ENCODE results near the gene CACNA1I. TPM values are rescaled to one million over a fixed set of nuclear protein-coding genes. Genes with fewer than 3 reads are reported as not detected.

CACNA1I gene
- total RNA-seq, 2 donors from 2014 or later: 0.33 to 0.52 TPM

DNA sequence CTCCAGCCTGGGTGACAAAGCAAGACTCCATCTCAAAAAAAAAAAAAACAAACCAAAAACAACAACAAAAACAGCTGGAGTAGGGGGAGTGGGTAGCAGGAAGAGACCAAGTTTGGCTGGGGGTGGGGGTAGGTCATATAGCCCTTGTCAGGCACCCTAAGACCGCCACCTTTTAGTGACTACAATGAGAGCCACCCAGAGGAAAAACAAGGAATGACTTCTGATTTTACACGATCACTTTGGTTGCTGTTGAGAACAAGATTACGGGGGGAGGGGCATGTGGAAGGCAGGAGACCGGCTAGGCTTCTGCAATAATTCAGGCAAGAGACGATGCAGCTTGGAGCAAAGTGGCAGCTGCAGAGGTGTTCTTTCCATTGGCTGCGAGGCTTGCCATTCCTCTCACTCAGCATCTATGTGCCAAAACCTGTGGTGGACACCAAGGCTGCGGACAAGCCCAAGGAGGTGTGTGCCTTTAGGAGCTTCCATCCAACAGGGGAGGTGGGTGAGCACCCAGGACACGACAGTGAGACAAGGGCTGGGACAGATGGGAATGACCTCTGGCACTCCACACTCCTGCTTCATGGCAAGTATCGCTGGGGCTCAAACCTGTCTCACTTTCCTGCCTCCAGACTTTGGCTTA is 39.7 kb upstream of the CACNA1I start:
- Histone ChIP-seq H3K27ac (peak overlapping the region in 1 of 4 donors; percentile 29), H3K9me3 (no peaks in the 10 kb centered on the region), H3K4me1 (peaks cover 67% of the 10 kb centered on the region), H3K4me3 (no peak overlapping the region), H3K36me3 (replicated peaks in 1 of 2; ENCODE audit: insufficient read depth in 1 of 2, low read depth in 2 of 2) (no peaks in the 10 kb centered on the region), H3K27me3 (no peaks in the 10 kb centered on the region)
- intact Hi-C loops (cut with DNase I): no loop called here
- 23 to 32% methylated on average over 9 of the region's 9 CpGs for WGBS, 2 donors
- DNase-seq (peak in 1 of 4 donors; percentile 55), ATAC-seq (no peak)
- no peak for TF ChIP-seq POLR2A (IDR thresholded peaks at IDR 0.05)
- TF ChIP-seq, protein P1, sequence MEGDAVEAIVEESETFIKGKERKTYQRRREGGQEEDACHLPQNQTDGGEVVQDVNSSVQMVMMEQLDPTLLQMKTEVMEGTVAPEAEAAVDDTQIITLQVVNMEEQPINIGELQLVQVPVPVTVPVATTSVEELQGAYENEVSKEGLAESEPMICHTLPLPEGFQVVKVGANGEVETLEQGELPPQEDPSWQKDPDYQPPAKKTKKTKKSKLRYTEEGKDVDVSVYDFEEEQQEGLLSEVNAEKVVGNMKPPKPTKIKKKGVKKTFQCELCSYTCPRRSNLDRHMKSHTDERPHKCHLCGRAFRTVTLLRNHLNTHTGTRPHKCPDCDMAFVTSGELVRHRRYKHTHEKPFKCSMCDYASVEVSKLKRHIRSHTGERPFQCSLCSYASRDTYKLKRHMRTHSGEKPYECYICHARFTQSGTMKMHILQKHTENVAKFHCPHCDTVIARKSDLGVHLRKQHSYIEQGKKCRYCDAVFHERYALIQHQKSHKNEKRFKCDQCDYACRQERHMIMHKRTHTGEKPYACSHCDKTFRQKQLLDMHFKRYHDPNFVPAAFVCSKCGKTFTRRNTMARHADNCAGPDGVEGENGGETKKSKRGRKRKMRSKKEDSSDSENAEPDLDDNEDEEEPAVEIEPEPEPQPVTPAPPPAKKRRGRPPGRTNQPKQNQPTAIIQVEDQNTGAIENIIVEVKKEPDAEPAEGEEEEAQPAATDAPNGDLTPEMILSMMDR (IDR thresholded peaks at IDR 0.05): peak in 4 of 7 experiments; percentile 7 to 42 (median 42)

DNA sequence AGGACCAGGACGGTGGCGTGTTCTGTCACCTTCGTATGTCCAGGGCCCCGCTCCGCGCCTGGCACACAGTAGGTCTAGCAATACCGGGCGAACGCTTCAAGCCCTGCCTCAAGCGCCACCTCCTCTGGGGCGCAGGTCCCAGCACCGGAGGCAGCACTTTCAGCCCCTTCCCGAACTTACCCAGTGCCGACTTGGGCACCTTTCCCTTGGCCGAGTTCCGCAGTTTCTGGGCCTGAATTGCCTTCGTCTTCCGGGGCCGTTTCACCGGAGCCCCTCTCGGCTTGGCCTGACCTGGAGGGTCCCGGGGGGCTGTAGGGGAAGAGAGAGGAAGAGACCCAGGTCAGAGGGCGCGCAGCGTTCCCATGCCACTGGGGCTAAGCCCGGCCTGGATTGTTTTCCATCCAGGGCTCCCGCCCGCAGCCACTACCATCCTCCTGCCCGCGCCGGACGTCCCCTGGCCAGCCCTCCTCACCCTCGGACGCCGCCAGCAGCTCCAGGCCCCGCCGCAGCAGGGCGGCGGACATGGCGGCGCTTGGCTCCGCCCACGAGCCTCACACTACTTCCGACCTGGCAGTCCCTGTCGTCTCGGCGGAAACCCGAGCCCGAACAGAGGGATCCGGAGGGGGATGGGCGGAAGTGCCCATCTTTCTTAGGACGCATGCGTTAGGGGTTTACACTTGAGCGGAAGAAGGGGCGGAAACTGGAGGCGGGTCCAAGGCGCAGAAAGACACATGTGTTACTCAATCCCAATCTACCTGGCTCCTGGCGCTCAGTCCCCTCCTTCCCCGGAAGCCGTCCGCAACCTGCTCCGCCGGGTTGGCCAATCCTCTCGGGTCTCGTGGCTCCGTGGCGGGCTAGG is 38.1 kb upstream of the CACNA1I start, which contains the start of gene RPS19BP1:
RPS19BP1 (minus strand) TSS at position 534 of the 859 bp plus-strand sequence; CDS start at position 524, 10 bp downstream.
- DNase-seq (peak; percentile 100), ATAC-seq (peak; percentile 91)
- peak within 1 kb of the TSS; percentile 43 to 83 for H3K4me3 ChIP-seq
- H3K36me3 ChIP-seq (replicated peaks in 1 of 2; ENCODE audit: insufficient read depth in 1 of 2, low read depth in 2 of 2): no peaks in the 10 kb centered on the region
- intact Hi-C loops (cut with DNase I): no loop called here
- H3K9me3 ChIP-seq: no peaks in the 10 kb centered on the region
- peak within 1 kb of the TSS; percentile 73 to 95 (median 90) for H3K27ac ChIP-seq
- peaks cover 58% of the 10 kb centered on the region for H3K4me1 ChIP-seq
- 0% methylated on average over 25 to 67 of the region's 67 CpGs for WGBS, 2 donors
- H3K27me3 ChIP-seq: no peaks in the 10 kb centered on the region
- TF ChIP-seq, protein P1 (IDR thresholded peaks at IDR 0.05): peak in 1 of 7 experiments; percentile 16
- peak; percentile 67 to 89 (median 85) for TF ChIP-seq POLR2A (IDR thresholded peaks at IDR 0.05)

DNA sequence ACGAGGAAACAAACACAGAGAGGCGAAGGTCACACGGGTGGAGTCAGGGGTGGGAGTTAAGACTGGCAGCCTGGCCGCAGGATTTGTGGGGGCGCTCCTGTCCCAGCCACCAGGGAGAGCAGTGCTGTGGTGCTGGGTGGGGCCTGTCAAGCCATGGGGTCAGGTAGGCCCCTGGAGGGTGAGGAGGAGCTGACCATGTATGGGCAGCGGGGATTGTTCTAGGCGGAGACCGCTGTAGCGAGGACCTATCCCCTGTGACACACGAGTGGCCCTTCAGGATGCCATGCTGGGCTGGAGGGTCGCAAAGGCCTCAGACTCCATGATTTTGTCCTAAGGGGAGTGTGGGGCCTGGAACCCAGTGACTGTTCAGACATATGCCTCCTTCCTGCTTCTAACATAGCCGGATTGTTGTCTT is 36.5 kb upstream of the CACNA1I start:
- peak overlapping the region; percentile 19 to 65 (median 36) for H3K27ac ChIP-seq
- intact Hi-C loops (cut with DNase I): no loop called here
- TF ChIP-seq POLR2A (IDR thresholded peaks at IDR 0.05): no peak
- TF ChIP-seq, protein P1 (IDR thresholded peaks at IDR 0.05): no peak
- no peaks in the 10 kb centered on the region for H3K27me3 ChIP-seq
- H3K9me3 ChIP-seq: no peaks in the 10 kb centered on the region
- no peaks in the 10 kb centered on the region for H3K36me3 ChIP-seq (replicated peaks in 1 of 2; ENCODE audit: insufficient read depth in 1 of 2, low read depth in 2 of 2)
- H3K4me3 ChIP-seq: no peak overlapping the region
- peaks cover 41% of the 10 kb centered on the region for H3K4me1 ChIP-seq
- no peak for ATAC-seq
- DNase-seq: no peak
- WGBS, 2 donors: 66 to 78% methylated on average over 9 to 12 of the region's 12 CpGs

DNA sequence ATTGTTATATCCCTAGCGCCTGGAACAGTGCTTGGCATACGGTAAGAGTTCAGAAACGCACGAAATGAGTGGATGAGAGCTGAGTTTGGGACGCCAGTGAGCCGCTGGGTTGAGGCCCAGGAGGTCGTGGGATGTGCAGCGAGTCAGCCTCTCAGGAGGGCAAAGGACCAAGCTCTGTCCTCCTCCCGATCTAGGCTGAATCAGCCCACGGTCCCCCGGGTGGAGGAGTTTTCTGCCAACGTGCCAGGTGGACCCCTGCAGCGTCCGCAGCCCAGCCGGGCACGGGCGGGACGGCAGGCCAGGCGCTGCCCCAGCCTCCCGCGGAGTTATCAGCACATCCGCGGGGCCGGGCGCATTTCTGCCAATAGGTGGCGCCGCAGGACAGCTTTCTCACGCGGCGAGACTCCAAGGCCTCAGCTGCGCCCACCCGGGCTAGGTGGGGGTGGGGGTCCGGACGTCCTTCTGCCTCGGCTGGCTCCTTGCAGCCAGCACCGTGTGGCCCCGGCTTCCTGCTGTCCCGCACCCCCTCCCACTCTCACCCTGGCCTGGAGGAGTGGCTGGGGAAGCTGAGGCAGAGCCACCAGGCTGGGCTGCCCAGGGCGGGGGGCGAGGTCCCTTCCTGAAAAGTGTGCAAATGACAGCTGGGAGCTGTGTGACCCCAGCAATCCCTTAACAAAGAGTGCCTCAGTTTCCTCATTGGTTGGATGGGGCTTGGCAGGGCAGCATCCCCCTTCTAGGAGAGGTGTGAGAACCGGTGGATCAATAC is 35.8 kb upstream of the CACNA1I start:
- no peak overlapping the region for H3K4me3 ChIP-seq
- intact Hi-C loops (cut with DNase I): loop anchor here (5.0 kb wide), 1 partner anchor 498 kb away; no protein-coding TSS in a partner anchor
- peak; percentile 28 for ATAC-seq

More for the DNA sequence above, 35.8 kb upstream of the CACNA1I start:
- TF ChIP-seq, protein P1 (IDR thresholded peaks at IDR 0.05): peak; percentile 84 to 97 (median 94)
- peak in 2 of 3 donors; percentile 29 to 47 for TF ChIP-seq POLR2A (IDR thresholded peaks at IDR 0.05)
- Histone ChIP-seq H3K4me1 (peaks cover 34% of the 10 kb centered on the region), H3K27me3 (no peaks in the 10 kb centered on the region), H3K9me3 (no peaks in the 10 kb centered on the region), H3K27ac (peak overlapping the region; percentile 19 to 65 (median 36)), H3K36me3 (replicated peaks in 1 of 2; ENCODE audit: insufficient read depth in 1 of 2, low read depth in 2 of 2) (no peaks in the 10 kb centered on the region)
- peak; percentile 86 to 93 (median 88) for DNase-seq
- 7 to 25% methylated on average over 9 to 41 of the region's 41 CpGs for WGBS, 2 donors

Measured in body of pancreas (tissue), 4 donors.